HG02840 (cell line): ENCODE measurements around the gene XIRP2.

Source experiments
- ATAC-seq: cut with Tn5 transposase; IDR thresholded peaks from one replicate; pipeline ENCODE4 v1.9.1; 2021; ENCODE audit warnings: mild to moderate bottlenecking, moderate library complexity, moderate number of reproducible peaks; ENCODE audit not compliant: unreplicated experiment, low FRiP score

The XIRP2 gene

GRCh38 chr2:166924967-166925366 is 36.7 kb downstream of the XIRP2 start:
- no peak for ATAC-seq

GRCh38 chr2:166926657-166927056 is 38.4 kb downstream of the XIRP2 start:
- ATAC-seq: no peak

- no peak for ATAC-seq
Observed at GRCh38 chr2:166932032-166932431, 43.8 kb downstream of the XIRP2 start.

GRCh38 chr2:166934817-166935216 is 46.5 kb downstream of the XIRP2 start:
- ATAC-seq: no peak

GRCh38 chr2:166942377-166942776 is 54.1 kb downstream of the XIRP2 start:
- ATAC-seq: no peak

GRCh38 chr2:166944909-166945308 is 56.6 kb downstream of the XIRP2 start:
- ATAC-seq: no peak

GRCh38 chr2:166957686-166958085 is 69.4 kb downstream of the XIRP2 start:
- ATAC-seq: no peak

- ATAC-seq: no peak
Observed at GRCh38 chr2:166958986-166959481, 70.8 kb downstream of the XIRP2 start.

- no peak for ATAC-seq
Observed at GRCh38 chr2:166959556-166959955, 71.3 kb downstream of the XIRP2 start.

GRCh38 chr2:166960702-166961270 is 72.5 kb downstream of the XIRP2 start:
- no peak for ATAC-seq

GRCh38 chr2:166961933-166962332 is 73.7 kb downstream of the XIRP2 start:
- ATAC-seq: no peak

GRCh38 chr2:166969486-166969885 is 81.2 kb downstream of the XIRP2 start:
- ATAC-seq: no peak

- no peak for ATAC-seq
Observed at GRCh38 chr2:166972002-166972401, 83.7 kb downstream of the XIRP2 start.

- no peak for ATAC-seq
Observed at GRCh38 chr2:166972418-166972817, 84.1 kb downstream of the XIRP2 start.

GRCh38 chr2:166984188-166984587 is 95.9 kb downstream of the XIRP2 start:
- ATAC-seq: no peak

- no peak for ATAC-seq
Observed at GRCh38 chr2:166984797-166985196, 96.5 kb downstream of the XIRP2 start.

- no peak for ATAC-seq
Observed at GRCh38 chr2:166994588-166995336, 106.5 kb downstream of the XIRP2 start.

- ATAC-seq: no peak
Observed at GRCh38 chr2:166996465-166996864, 108.2 kb downstream of the XIRP2 start.

- ATAC-seq: no peak
Observed at GRCh38 chr2:167001165-167001564, 112.9 kb downstream of the XIRP2 start.

- ATAC-seq: no peak
Observed at GRCh38 chr2:167005096-167005495, 116.8 kb downstream of the XIRP2 start.

GRCh38 chr2:167013227-167013626 is 124.9 kb downstream of the XIRP2 start:
- ATAC-seq: no peak

- no peak for ATAC-seq
Observed at GRCh38 chr2:167015806-167016205, 127.5 kb downstream of the XIRP2 start.
